RPMI7951 (cell line): ENCODE results near the gene HHAT. TPM values are rescaled to one million over a fixed set of nuclear protein-coding genes. Genes with fewer than 3 reads are reported as not detected.

Experiments used
- DNase-seq: peaks from one replicate; pipeline ENCODE4 v3.0.0-alpha.2; 2012; ENCODE audit warnings: low read depth
- total RNA-seq: library from RNA; depleted of rRNA; stranded (reverse); fragments of >200 nt; shearing (Covaris generic); gene quantifications from 2 replicates; pipeline ENCODE4 v1.2.3, GENCODE V29; 2014

HHAT gene
- total RNA-seq, 1 experiment from 2014 or later = 3.1 TPM

- DNase-seq = peak; percentile 98
Measured at GRCh38 chr1:210438928-210439841, 110.5 kb downstream of the HHAT start.

- DNase-seq = peak; percentile 37
Measured at GRCh38 chr1:210440081-210440480, 111.4 kb downstream of the HHAT start.

GRCh38 chr1:210441028-210441427, 112.3 kb downstream of the HHAT start:
- no peak for DNase-seq

- DNase-seq = no peak
Measured at GRCh38 chr1:210445485-210445884, 116.8 kb downstream of the HHAT start.

GRCh38 chr1:210445931-210446330, 117.2 kb downstream of the HHAT start:
- DNase-seq = no peak

GRCh38 chr1:210446479-210446878, 117.8 kb downstream of the HHAT start:
- peak; percentile 88 for DNase-seq

GRCh38 chr1:210447456-210448057, 118.9 kb downstream of the HHAT start:
- DNase-seq = no peak

- peak; percentile 58 for DNase-seq
Measured at GRCh38 chr1:210448297-210448892, 119.7 kb downstream of the HHAT start.

- no peak for DNase-seq
Measured at GRCh38 chr1:210455840-210456603, 127.3 kb downstream of the HHAT start.

- no peak for DNase-seq
Measured at GRCh38 chr1:210456731-210457255, 128.1 kb downstream of the HHAT start.

GRCh38 chr1:210457568-210457967, 128.9 kb downstream of the HHAT start:
- DNase-seq = no peak

- DNase-seq = peak; percentile 60
Measured at GRCh38 chr1:210464519-210465039, 135.9 kb downstream of the HHAT start.

GRCh38 chr1:210465150-210465549, 136.4 kb downstream of the HHAT start:
- no peak for DNase-seq

- peak; percentile 22 for DNase-seq
Measured at GRCh38 chr1:210467440-210468043, 138.8 kb downstream of the HHAT start.

GRCh38 chr1:210469441-210469840, 140.7 kb downstream of the HHAT start:
- DNase-seq = no peak

- DNase-seq = no peak
Measured at GRCh38 chr1:210475321-210475720, 146.6 kb downstream of the HHAT start.

GRCh38 chr1:210475806-210476205, 147.1 kb downstream of the HHAT start:
- DNase-seq = no peak

GRCh38 chr1:210476730-210477129, 148.0 kb downstream of the HHAT start:
- no peak for DNase-seq

- DNase-seq = peak; percentile 45
Measured at GRCh38 chr1:210477328-210477924, 148.7 kb downstream of the HHAT start.

GRCh38 chr1:210478820-210479219, 150.1 kb downstream of the HHAT start:
- DNase-seq = no peak

- no peak for DNase-seq
Measured at GRCh38 chr1:210482491-210482890, 153.8 kb downstream of the HHAT start.
